ENCODE results near the gene AXIN1. TPM values are rescaled to one million over a fixed set of nuclear protein-coding genes. Genes with fewer than 3 reads are reported as not detected.

The AXIN1 gene
- total and polyA plus RNA-seq, 2 of the 8 experiments (the other 6 are each of a cell fraction or from before 2014, with no cell fraction given) = 12.5 to 41.9 TPM

DNA sequence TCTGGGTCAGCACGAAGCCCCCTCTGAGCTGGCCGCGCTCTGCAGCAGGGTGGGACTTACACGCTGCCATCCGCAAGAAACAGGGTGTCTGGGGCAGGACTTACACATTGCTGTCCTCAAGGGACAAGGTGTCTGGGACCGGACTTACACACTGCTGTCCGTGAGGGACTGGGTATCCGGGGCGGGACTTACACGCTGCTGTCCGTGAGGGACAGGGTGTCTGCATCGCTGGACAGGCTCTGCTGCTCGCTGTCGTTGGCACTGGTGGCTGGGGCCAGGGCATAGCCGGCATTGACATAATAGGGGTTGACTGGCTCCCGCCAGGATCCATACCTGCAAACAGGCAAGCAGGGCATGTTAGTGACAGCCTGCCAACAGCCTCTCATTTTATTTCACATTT is 38.2 kb downstream of the AXIN1 start:
- Histone ChIP-seq H3K4me1 (replicated peaks in 1 of 4; ENCODE audit: control insufficient read depth in 3 of 4, insufficient read depth in 4 of 4, low read length in 3 of 4) (peaks cover 0 to 9% (median 6%) of the 10 kb centered on the region in 4 experiments; a peak in 6 of 7 replicates), H3K4me3 (ENCODE audit: extremely low read depth in 1 of 4, insufficient read depth in 2 of 4, low read depth in 3 of 4, low read length in 4 of 4) (no peak overlapping the region), H3K18ac (ENCODE audit: extremely low read depth, low read length) (no peak overlapping the region), H4K91ac (replicated peaks; ENCODE audit: insufficient read length, low read length) (no peak overlapping the region), H3K23ac (ENCODE audit: insufficient read length) (no peak overlapping the region), H2BK12ac (ENCODE audit: low read depth, low read length) (no peak overlapping the region), H2BK20ac (ENCODE audit: low read length) (no peak overlapping the region), H3K23me2 (ENCODE audit: low read depth, low read length) (no peaks in the 10 kb centered on the region), H2AK5ac (ENCODE audit: low read depth, low read length) (no peak overlapping the region), H3K27ac (ENCODE audit: low read depth, low read length) (no peak overlapping the region), H4K20me1 (replicated peaks in 1 of 2; ENCODE audit: control insufficient read depth in 1 of 2, insufficient read depth in 2 of 2, low read length in 2 of 2) (peaks cover 14 to 27% of the 10 kb centered on the region in 2 experiments), H3K9ac (replicated peaks in 1 of 4; ENCODE audit: extremely low read depth in 1 of 4, low read depth in 3 of 4, low read length in 3 of 4) (no peak overlapping the region), H3K4ac (replicated peaks; ENCODE audit: insufficient read length, low read depth, low read length) (no peak overlapping the region), H4K8ac (ENCODE audit: extremely low read depth, insufficient read depth, low read length) (no peak overlapping the region), H3K56ac (replicated peaks; ENCODE audit: insufficient read length, low read depth, low read length) (no peak overlapping the region), H3K27me3 (replicated peaks in 1 of 4; ENCODE audit: control insufficient read depth in 3 of 4, extremely low read depth in 1 of 4, insufficient read depth in 3 of 4, low read length in 3 of 4) (no peaks in the 10 kb centered on the region), H3K79me2 (ENCODE audit: control insufficient read depth in 1 of 2, insufficient read depth in 2 of 2, low read length in 2 of 2) (peaks cover 0 to 34% of the 10 kb centered on the region in 2 experiments; a peak in 1 of 4 replicates), H3K79me1 (ENCODE audit: low read depth, low read length) (peaks cover 15% of the 10 kb centered on the region), H2BK15ac (ENCODE audit: low read length) (no peak overlapping the region), H2AFZ (ENCODE audit: low read length) (no peak overlapping the region), H3K4me2 (ENCODE audit: insufficient read depth in 1 of 2, low read depth in 2 of 2, low read length in 2 of 2) (no peak overlapping the region), H3K9me3 (ENCODE audit: insufficient read depth in 2 of 2, low read depth in 1 of 2, low read length in 1 of 2) (no peaks in the 10 kb centered on the region), H3K36me3 (ENCODE audit: control insufficient read depth in 2 of 4, insufficient read depth in 4 of 4, low read length in 3 of 4) (peaks cover 4 to 10% (median 7%) of the 10 kb centered on the region in 4 experiments; a peak in 7 of 8 replicates), H4K5ac (ENCODE audit: insufficient read length, low read depth, low read length) (no peak overlapping the region), H3K14ac (ENCODE audit: insufficient read length) (no peak overlapping the region), H2BK120ac (replicated peaks; ENCODE audit: low read depth, low read length) (no peak overlapping the region), H2BK5ac (ENCODE audit: low read depth, low read length) (no peak overlapping the region)
- FAIRE-seq = no peak
- 97% methylated on average over 16 of the region's 16 CpGs; no CpG with 5 or more reads in 1 of the 2 experiments for WGBS, 2 experiments (ENCODE audit: extremely low coverage in 1 of 2, insufficient coverage in 1 of 2, insufficient read length in 1 of 2, insufficient replicate concordance in 2 of 2, low coverage in 1 of 2, low lambda C conversion rate in 2 of 2, missing lambda C conversion rate in 1 of 2)
- ChIA-PET POLR2A (ENCODE audit: partially characterized antibody) (no interaction called here), CTCF (ENCODE audit: partially characterized antibody) (interaction anchor here (0.7 to 1.5 kb wide), 3 partner anchors 10 to 16 kb away, joined by 3 to 5 read pairs (median 4); no protein-coding TSS in a partner anchor)
- no peak for DNase-seq (ENCODE audit: low read depth in 1 of 2, low spot score in 2 of 2)
- TF ChIP-seq BCL11A (IDR thresholded peaks at IDR 0.05; ENCODE audit: low read depth in 2 of 2, low read length in 2 of 2) (no peak), TCF12 (IDR thresholded peaks at IDR 0.05; ENCODE audit: low read depth, low read length) (no peak), FOSL1 (IDR thresholded peaks at IDR 0.05; ENCODE audit: insufficient read depth, low read depth, low read length) (no peak), GTF2F1 (IDR thresholded peaks at IDR 0.05; ENCODE audit: borderline replicate concordance, low read depth, low read length) (no peak), GABPA (IDR thresholded peaks at IDR 0.05; ENCODE audit: borderline replicate concordance, insufficient read depth, low read length) (no peak), HDAC2 (IDR thresholded peaks at IDR 0.05; ENCODE audit: borderline replicate concordance in 1 of 2, low read depth in 2 of 2, low read length in 2 of 2) (no peak), SIX5 (IDR thresholded peaks at IDR 0.05; ENCODE audit: low read depth, low read length) (no peak), RAD21 (IDR thresholded peaks at IDR 0.05 in 1 of 2, conservative IDR thresholded peaks at IDR 0.05 in 1 of 2; ENCODE audit: low read depth in 2 of 2, low read length in 2 of 2) (no peak), NANOG (IDR thresholded peaks at IDR 0.05; ENCODE audit: insufficient read depth, low read depth, low read length, poor library complexity, severe bottlenecking) (no peak), POU5F1 (IDR thresholded peaks at IDR 0.05; ENCODE audit: low read depth, low read length) (no peak), SUZ12 (IDR thresholded peaks at IDR 0.05; ENCODE audit: low read length) (no peak), SIRT6 (IDR thresholded peaks at IDR 0.05; ENCODE audit: low read length) (no peak), SIN3A (conservative IDR thresholded peaks at IDR 0.05 in 1 of 2, IDR thresholded peaks at IDR 0.05 in 1 of 2; ENCODE audit: low read depth in 1 of 2, low read length in 2 of 2) (no peak)
